H7 (cell line): ENCODE measurements around the gene SMIM44. TPM values are rescaled to one million over a fixed set of nuclear protein-coding genes. Genes with fewer than 3 reads are reported as not detected.
"Not testable (repeated sequence)": the region's sequence is repeated elsewhere in the genome, so short reads cannot be mapped to it uniquely, and the experiment has no call there.

Source experiments
- DNase-seq: peaks from one replicate; pipeline ENCODE4 v3.0.0; 2012
- H3K27me3 ChIP-seq: 2 replicates; pipeline ENCODE4 v1.6.0; 2011; ENCODE audit warnings: mild to moderate bottlenecking, low read length; ENCODE audit not compliant: control insufficient read depth, insufficient read depth
- H3K36me3 ChIP-seq: replicated peaks from 2 replicates; pipeline ENCODE4 v1.5.1; 2011; ENCODE audit warnings: low read length; ENCODE audit not compliant: control insufficient read depth, insufficient read depth
- H3K4me3 ChIP-seq: 2 replicates; pipeline ENCODE4 v1.5.1; 2011; ENCODE audit warnings: low read depth, mild to moderate bottlenecking, control low read depth, low read length, moderate library complexity; ENCODE audit not compliant: insufficient read depth
- total RNA-seq: library from RNA; depleted of rRNA; stranded (reverse); fragments of >200 nt; shearing (Covaris generic); gene quantifications from 2 replicates; pipeline ENCODE4 v1.2.3, GENCODE V29; 2014; rRNA removed

The SMIM44 gene
- not detected in 2 replicates for total RNA-seq

- Histone ChIP-seq H3K4me3 (no peak within 1 kb of the TSS), H3K36me3 (no peaks in the 10 kb centered on the region), H3K27me3 (peaks cover 7% of the 10 kb centered on the region; the same call in 1 of the 2 replicates)
- no peak for DNase-seq
Measured at GRCh38 chr19:3483226-3483628, at the start of gene SMIM44. Gene SMIM44 (minus strand): TSS chr19:3483441. CDS start chr19:3483403, 38 bp downstream.

- Histone ChIP-seq H3K36me3 (peaks cover 5% of the 10 kb centered on the region), H3K27me3 (no peaks in the 10 kb centered on the region)
- DNase-seq, result no peak
Measured at GRCh38 chr19:3533033-3533432, 49.8 kb upstream of the SMIM44 start.

GRCh38 chr19:3532154-3532786 is 49.0 kb upstream of the SMIM44 start:
- peaks cover 5% of the 10 kb centered on the region for H3K36me3 ChIP-seq

More at GRCh38 chr19:3533033-3533432, 49.8 kb upstream of the SMIM44 start:
- H3K4me3 ChIP-seq, result no peak overlapping the region

GRCh38 chr19:3531716-3532115 is 48.5 kb upstream of the SMIM44 start:
- Histone ChIP-seq H3K27me3 (no peaks in the 10 kb centered on the region), H3K36me3 (peaks cover 7% of the 10 kb centered on the region), H3K4me3 (no peak overlapping the region)
- peak; percentile 80 for DNase-seq

More at GRCh38 chr19:3532154-3532786, 49.0 kb upstream of the SMIM44 start:
- Histone ChIP-seq H3K27me3 (no peaks in the 10 kb centered on the region), H3K4me3 (no peak overlapping the region)
- no peak for DNase-seq

- no peak overlapping the region for H3K4me3 ChIP-seq
Measured at GRCh38 chr19:3530389-3530788, 47.1 kb upstream of the SMIM44 start.

GRCh38 chr19:3529299-3529698 is 46.1 kb upstream of the SMIM44 start:
- not testable (repeated sequence) for H3K36me3 ChIP-seq, DNase-seq, H3K4me3 ChIP-seq, H3K27me3 ChIP-seq

More at GRCh38 chr19:3530389-3530788, 47.1 kb upstream of the SMIM44 start:
- no peak for DNase-seq
- Histone ChIP-seq H3K27me3 (no peaks in the 10 kb centered on the region), H3K36me3 (peaks cover 7% of the 10 kb centered on the region)

GRCh38 chr19:3528539-3529211 is 45.4 kb upstream of the SMIM44 start:
- no peak for DNase-seq
- peaks cover 6% of the 10 kb centered on the region for H3K36me3 ChIP-seq
- no peak overlapping the region for H3K4me3 ChIP-seq
- H3K27me3 ChIP-seq, result no peaks in the 10 kb centered on the region

GRCh38 chr19:3528080-3528479 is 44.8 kb upstream of the SMIM44 start:
- no peak overlapping the region for H3K4me3 ChIP-seq
- no peaks in the 10 kb centered on the region for H3K27me3 ChIP-seq
- peaks cover 3% of the 10 kb centered on the region for H3K36me3 ChIP-seq
- DNase-seq, result no peak

GRCh38 chr19:3527238-3527910 is 44.1 kb upstream of the SMIM44 start:
- no peak overlapping the region for H3K4me3 ChIP-seq
- H3K27me3 ChIP-seq, result no peaks in the 10 kb centered on the region
- no peak for DNase-seq
- peaks cover 2% of the 10 kb centered on the region for H3K36me3 ChIP-seq

GRCh38 chr19:3526507-3527237 is 43.4 kb upstream of the SMIM44 start:
- peak; percentile 80 for DNase-seq
- H3K27me3 ChIP-seq, result no peaks in the 10 kb centered on the region
- H3K4me3 ChIP-seq, result no peak overlapping the region
- H3K36me3 ChIP-seq, result peaks cover 1% of the 10 kb centered on the region

GRCh38 chr19:3524904-3525451 is 41.7 kb upstream of the SMIM44 start:
- H3K27me3 ChIP-seq, result no peaks in the 10 kb centered on the region
- H3K36me3 ChIP-seq, result peaks cover 1% of the 10 kb centered on the region
- H3K4me3 ChIP-seq, result no peak overlapping the region
- no peak for DNase-seq

GRCh38 chr19:3524078-3524842 is 41.0 kb upstream of the SMIM44 start:
- H3K27me3 ChIP-seq, result no peaks in the 10 kb centered on the region
- no peak for DNase-seq
- no peak overlapping the region for H3K4me3 ChIP-seq
- H3K36me3 ChIP-seq, result peaks cover 1% of the 10 kb centered on the region

GRCh38 chr19:3523361-3524077 is 40.3 kb upstream of the SMIM44 start:
- Histone ChIP-seq H3K36me3 (peaks cover 1% of the 10 kb centered on the region), H3K27me3 (no peaks in the 10 kb centered on the region), H3K4me3 (no peak overlapping the region)
- DNase-seq, result no peak
